ENCODE results near the gene ASB2.

ASB2 gene

GRCh38 chr14:93906341-93907329, 69.7 kb downstream of the ASB2 start (continued):
- no peak for TF ChIP-seq ZNF645 (tag by site-specific recombination; IDR thresholded peaks at IDR 0.05)
- TF ChIP-seq YY1 (tag by site-specific recombination; IDR thresholded peaks at IDR 0.05), result no peak
- TF ChIP-seq, protein P1, sequence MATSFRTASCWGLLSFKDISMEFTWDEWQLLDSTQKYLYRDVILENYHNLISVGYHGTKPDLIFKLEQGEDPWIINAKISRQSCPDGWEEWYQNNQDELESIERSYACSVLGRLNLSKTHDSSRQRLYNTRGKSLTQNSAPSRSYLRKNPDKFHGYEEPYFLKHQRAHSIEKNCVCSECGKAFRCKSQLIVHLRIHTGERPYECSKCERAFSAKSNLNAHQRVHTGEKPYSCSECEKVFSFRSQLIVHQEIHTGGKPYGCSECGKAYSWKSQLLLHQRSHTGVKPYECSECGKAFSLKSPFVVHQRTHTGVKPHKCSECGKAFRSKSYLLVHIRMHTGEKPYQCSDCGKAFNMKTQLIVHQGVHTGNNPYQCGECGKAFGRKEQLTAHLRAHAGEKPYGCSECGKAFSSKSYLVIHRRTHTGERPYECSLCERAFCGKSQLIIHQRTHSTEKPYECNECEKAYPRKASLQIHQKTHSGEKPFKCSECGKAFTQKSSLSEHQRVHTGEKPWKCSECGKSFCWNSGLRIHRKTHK (tag by site-specific recombination; IDR thresholded peaks at IDR 0.05), result peak; percentile 49; the same call in 1 of the 2 replicates
- no peak for TF ChIP-seq ZNF398 (tag by site-specific recombination; IDR thresholded peaks at IDR 0.05)
- TF ChIP-seq ZFHX2 (tag by site-specific recombination; conservative IDR thresholded peaks at IDR 0.05), result no peak
- TF ChIP-seq PATZ1 (tag by site-specific recombination; IDR thresholded peaks at IDR 0.05), result no peak
- no peak for TF ChIP-seq ZNF585B (tag by site-specific recombination; IDR thresholded peaks at IDR 0.05)
- no peak for TF ChIP-seq BCL11B (tag by site-specific recombination; IDR thresholded peaks at IDR 0.05; ENCODE audit: low read depth)
- TF ChIP-seq OVOL3 (tag by site-specific recombination; IDR thresholded peaks at IDR 0.05), result no peak
- no peak for TF ChIP-seq FEZF1 (tag by site-specific recombination; IDR thresholded peaks at IDR 0.05)
- TF ChIP-seq KLF9 (tag by site-specific recombination; IDR thresholded peaks at IDR 0.05; ENCODE audit: low read depth), result no peak
- TF ChIP-seq TRIM28 (IDR thresholded peaks at IDR 0.05; ENCODE audit: borderline replicate concordance, low read length), result 0 out of 2 replicates have a peak, but pooled peaks have one; percentile 20
- 0 out of 2 replicates have a peak, but pooled peaks have one; percentile 15 for TF ChIP-seq CTCF (tag by site-specific recombination; IDR thresholded peaks at IDR 0.05)
- TF ChIP-seq IKZF3 (tag by site-specific recombination; IDR thresholded peaks at IDR 0.05), result no peak
- peak; percentile 21; the same call in 1 of the 2 replicates for TF ChIP-seq ELK4 (IDR thresholded peaks at IDR 0.05; ENCODE audit: borderline replicate concordance, low read depth, low read length)
- TF ChIP-seq ZNF155 (tag by site-specific recombination; IDR thresholded peaks at IDR 0.05), result no peak
- TF ChIP-seq ZNF423 (tag by site-specific recombination; IDR thresholded peaks at IDR 0.05), result no peak
- peak; percentile 80 for TF ChIP-seq ZNF654 (tag by site-specific recombination; IDR thresholded peaks at IDR 0.05; ENCODE audit: low read depth)
- no peak for TF ChIP-seq ZBTB21 (tag by site-specific recombination; IDR thresholded peaks at IDR 0.05)
- TF ChIP-seq ZNF133 (tag by site-specific recombination; IDR thresholded peaks at IDR 0.05), result no peak
- TF ChIP-seq GLI2 (tag by site-specific recombination; IDR thresholded peaks at IDR 0.05; ENCODE audit: borderline replicate concordance, low read depth), result no peak
- no peak for TF ChIP-seq GLI4 (tag by site-specific recombination; IDR thresholded peaks at IDR 0.05)
- no peak for TF ChIP-seq ZNF121 (tag by site-specific recombination; IDR thresholded peaks at IDR 0.05)

Data from HEK293 (cell line).